KG1 (cell line): ENCODE results near the gene SCN2B.
A peak's percentile ranks its signal among the peaks of the same experiment; 100 is the strongest.

ENCODE experiments used
- DNase-seq: peaks from one replicate; lab custom pipeline; 2025; lab: John Stamatoyannopoulos, UW

SCN2B gene, protein sequence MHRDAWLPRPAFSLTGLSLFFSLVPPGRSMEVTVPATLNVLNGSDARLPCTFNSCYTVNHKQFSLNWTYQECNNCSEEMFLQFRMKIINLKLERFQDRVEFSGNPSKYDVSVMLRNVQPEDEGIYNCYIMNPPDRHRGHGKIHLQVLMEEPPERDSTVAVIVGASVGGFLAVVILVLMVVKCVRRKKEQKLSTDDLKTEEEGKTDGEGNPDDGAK

GRCh38 chr11:118175993-118176777, at the start of gene SCN2B:
SCN2B (minus strand) TSS chr11:118176639; CDS start chr11:118176431, 208 bp downstream.
- DNase-seq, result no peak

DNA sequence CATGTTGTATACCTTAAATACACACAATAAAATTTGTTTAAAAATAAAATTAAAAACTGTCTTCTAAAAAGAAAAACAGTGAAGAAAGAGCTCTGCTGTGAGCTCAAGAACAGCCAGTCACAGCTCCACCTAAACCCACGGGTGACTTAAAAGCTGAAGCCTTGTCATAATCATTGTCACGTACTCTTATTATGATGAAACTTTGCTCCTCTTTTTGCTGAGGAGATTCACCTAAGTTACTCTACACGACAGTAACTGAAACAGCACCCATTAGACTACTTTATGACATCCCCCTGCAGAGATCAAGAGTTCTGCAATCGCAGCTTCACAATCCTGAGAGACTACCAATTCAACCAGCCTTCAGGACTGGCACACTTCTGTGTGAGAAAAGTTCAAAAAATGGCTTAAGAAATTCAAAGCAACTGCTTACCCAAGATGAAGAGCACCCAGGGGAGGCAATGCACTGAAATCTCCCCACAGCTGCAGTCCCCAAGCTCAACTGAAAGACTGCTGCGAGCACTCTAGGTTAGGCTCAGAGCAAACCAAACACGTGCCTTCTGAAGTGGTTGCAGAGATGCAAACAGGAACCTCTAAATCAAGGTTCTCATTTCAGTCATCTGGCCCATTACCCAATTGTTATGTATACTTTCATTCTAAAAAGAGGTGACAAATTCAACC, 48.2 kb upstream of the SCN2B start, which contains the start of gene JAML:
Gene JAML (minus strand): TSS at position 501 of the 678 bp plus-strand sequence. CDS start 10,145 bp downstream, outside the sequence.
- DNase-seq, result no peak

DNA sequence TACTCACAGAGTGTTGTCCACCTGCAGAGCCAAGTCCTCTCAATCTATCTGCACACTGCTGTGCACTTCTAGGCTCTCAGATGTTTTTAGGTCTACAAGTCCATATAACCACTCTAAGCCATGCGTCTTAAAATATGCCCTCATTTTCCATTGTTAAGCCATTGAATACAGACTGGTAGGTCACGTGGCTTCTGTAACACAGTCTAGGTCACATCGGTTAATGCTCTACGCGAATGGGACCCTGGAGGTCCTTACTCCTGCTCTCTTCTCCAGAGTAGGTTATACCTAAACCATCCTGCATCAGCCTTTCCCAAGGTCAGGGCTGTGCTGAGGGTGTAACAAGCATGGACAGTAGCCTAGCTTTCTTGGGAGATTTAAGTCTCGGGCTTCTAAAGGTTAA, 47.6 kb upstream of the SCN2B start:
- DNase-seq, result no peak

DNA sequence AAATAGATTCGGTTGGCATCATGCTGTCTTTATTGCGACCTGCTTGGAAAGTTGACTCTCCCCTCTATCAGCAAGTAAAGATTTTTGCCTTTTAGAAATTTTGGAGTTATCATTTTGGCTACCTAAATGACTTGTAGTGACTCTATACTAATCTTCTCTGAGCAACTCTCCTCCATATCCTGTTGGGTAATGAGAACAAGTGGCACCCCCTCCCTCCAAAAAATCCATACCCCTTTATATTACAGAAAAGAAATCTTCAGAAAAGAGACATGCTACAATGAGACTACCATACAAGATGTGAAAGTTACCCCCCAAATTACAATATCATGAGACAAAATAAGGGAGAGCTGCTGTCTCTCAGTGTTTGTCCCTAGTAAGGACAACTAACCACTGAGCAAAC, 47.1 kb upstream of the SCN2B start:
- DNase-seq, result no peak

GRCh38 chr11:118222437-118222836, 46.0 kb upstream of the SCN2B start:
- no peak for DNase-seq

- DNase-seq, result no peak
These were observed 45.0 kb upstream of the SCN2B start for GRCh38 chr11:118221419-118221818.

- DNase-seq, result no peak
These were observed 43.3 kb upstream of the SCN2B start for GRCh38 chr11:118219732-118220131.

DNA sequence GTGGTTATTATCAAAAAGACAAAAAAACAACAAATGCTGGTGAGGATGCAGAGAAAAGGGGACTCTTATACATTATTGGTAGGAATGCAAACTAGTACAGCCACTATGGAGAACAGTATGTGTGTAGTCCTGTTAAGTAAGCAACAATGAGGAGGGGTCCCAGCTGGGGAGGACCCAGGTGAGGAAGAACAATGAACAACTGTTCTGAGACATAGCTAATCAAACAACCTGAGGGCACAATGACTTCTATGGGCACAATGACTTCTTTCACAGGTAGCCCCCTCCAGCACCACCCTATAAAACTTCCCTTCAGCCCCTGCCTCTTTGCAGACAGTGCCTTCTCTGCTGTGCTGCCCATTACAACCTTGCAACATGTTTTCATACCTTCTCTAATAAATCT, 42.8 kb upstream of the SCN2B start:
- DNase-seq, result no peak

DNA sequence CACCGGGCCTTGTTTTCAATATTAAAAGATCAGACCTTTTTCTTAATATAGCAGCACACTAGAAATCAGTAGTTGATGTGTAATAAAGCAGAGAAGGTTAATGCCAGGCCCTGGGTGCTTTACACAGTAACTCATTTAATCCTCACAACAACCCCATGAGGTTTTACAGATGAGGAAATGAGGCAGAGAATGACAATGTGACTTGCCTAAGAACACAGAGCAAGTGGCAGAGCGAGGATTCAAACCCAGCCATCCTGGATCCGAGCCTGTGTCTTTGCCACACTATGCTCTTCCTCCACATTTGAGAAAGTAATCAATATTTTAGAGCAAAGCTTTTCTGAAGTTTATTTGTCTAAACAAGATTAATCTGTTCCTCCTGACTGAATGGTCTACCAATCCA, 41.1 kb upstream of the SCN2B start:
- no peak for DNase-seq

GRCh38 chr11:118216621-118217481, 40.4 kb upstream of the SCN2B start:
- DNase-seq, result no peak

GRCh38 chr11:118215765-118216164, 39.3 kb upstream of the SCN2B start:
- DNase-seq, result no peak

GRCh38 chr11:118215262-118215661, 38.8 kb upstream of the SCN2B start:
- no peak for DNase-seq

- peak; percentile 65 for DNase-seq
These were observed 37.9 kb upstream of the SCN2B start for GRCh38 chr11:118214210-118214914.

DNA sequence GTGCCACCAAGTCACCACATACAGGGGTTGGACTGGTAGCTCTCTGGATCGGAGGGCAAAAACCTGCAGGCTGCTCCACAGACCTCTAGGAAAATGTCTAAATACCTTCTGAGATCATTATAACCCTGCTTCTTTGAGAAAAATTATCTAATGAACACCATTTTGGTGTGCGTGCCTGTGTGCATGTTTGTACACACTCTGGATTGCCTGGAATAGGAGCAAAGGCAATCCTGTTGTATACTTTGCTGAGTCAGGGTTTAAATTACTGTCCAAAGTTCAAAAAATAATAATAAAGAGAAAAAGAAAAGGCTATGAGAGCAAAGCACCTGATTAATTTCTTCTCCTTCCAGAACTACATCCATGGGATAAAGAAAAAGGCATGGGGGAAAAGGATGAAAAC, 37.3 kb upstream of the SCN2B start:
- DNase-seq, result no peak

DNA sequence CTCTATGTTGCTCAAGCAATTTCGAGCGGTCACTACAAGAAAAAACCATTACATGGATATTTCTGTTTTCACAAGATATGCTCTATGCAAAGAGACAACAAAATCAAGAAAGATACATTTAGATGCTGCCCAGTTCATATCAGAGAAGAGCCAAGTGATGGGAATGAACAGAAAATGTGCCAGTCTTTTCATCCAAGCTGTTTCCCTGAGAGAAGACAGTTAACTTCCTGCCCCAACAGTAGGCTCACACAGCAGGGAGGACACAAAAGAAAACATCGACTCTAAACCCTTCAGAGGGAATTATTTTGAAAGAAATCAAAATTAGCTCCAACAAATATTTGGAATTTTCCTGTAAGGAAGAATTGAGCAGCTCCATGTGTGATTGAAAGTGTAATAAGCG, 36.8 kb upstream of the SCN2B start:
- DNase-seq, result no peak

DNA sequence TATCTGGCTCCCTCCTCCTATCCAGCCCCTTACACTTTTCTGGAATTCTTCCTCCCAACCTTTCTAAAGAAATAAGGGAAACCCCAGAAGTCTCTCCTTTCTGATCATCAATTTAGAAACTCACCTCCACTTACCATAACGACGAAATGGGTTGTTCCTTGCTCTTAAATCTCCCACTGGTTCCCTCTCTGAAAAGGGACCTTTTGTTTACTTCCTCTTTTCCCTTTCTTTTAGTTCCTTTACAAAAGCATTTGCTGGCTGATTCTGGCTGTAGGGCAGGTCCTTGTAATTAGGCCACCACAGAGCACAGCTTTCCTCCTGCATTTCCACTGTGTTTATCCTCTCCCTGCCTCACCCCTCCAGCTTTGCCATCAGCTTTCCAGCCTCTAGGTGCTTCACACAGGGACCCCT, 36.3 kb upstream of the SCN2B start:
- DNase-seq, result no peak

GRCh38 chr11:118212131-118212725, 35.8 kb upstream of the SCN2B start:
- no peak for DNase-seq

GRCh38 chr11:118211006-118211405, 34.6 kb upstream of the SCN2B start:
- no peak for DNase-seq

DNA sequence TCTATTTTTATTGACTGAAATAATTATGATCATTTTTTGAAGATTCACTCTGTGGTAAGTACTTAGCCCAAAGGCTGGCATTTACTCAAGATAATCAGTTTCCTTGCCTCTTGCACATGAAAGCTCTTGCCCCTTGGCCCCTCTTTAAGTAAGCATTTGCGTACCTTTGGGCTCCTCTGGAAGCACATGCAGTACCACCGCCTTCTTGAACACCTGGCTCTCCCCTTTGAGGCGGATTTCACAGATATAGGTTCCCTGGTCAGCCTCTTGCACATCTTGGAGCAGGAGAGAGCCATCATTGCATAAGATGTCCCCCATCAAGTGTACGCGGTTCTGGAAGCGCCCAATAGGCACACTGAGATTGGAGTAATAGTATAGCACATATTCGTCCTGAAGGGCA, 33.9 kb upstream of the SCN2B start:
- DNase-seq, result no peak

DNA sequence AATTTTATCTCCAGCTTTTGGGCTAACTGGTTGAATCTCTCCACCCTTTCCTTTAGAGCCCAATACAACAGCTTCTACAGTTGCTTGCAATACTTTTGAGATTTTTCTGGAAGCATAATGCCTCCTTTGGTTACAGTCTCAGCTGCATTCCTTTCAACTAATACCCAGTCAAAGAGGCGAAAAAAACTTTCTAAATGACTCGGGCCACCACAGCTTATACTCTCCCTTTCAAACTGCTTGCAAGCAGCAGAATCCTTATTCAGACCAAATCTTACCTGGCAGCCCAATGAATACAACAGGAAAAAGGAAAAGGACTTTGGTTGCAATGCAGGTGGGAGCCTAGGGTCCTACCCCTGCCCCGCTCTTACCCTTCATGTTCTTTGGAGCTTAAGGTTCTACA, 32.6 kb upstream of the SCN2B start:
- no peak for DNase-seq

GRCh38 chr11:118207079-118207478, 30.6 kb upstream of the SCN2B start:
- no peak for DNase-seq
